Endothelial cell of umbilical vein (primary cell): ENCODE data around the gene ZBTB26. TPM values are rescaled to one million over a fixed set of nuclear protein-coding genes. Genes with fewer than 3 reads are reported as not detected.

ENCODE experiments used
- BruUV-seq: library from RNA; stranded (reverse); fragments of 400-500 nt; replicated peaks from 2 replicates; lab custom pipeline; 2021; lab: Mats Ljungman, UMichigan
- CTCF ChIA-PET: fragments of 300-600, 350-600 bp; sonication (Branson Sonifier 250); formaldehyde crosslinking; loops from one replicate; lab custom pipeline; 2021; ENCODE audit warnings: antibody characterized with exemption, inconsistent platforms; lab: Charles Lee
- POLR2A ChIA-PET: fragments of 300-600, 350-600 bp; sonication (Branson Sonifier 250); formaldehyde crosslinking; loops from one replicate; lab custom pipeline; 2021; ENCODE audit warnings: antibody characterized with exemption, inconsistent platforms; lab: Charles Lee
- DNase-seq: peaks from one replicate; pipeline ENCODE4 v3.0.0-alpha.2; 2011; ENCODE audit warnings: low read depth, low spot score
- FAIRE-seq: peaks from 2 replicates; lab custom pipeline; 2011; peaks lifted over from hg19 to GRCh38; lab: Jason Lieb, UNC
- H2AFZ ChIP-seq: 2 replicates; pipeline ENCODE4 v1.6.0; 2012; ENCODE audit warnings: low read depth, low read length, control low read depth, inconsistent platforms
- H3K27ac ChIP-seq: 2 replicates; pipeline ENCODE4 v1.5.1; 2011; ENCODE audit warnings: low read depth, mild to moderate bottlenecking, control low read depth, low read length, moderate library complexity; ENCODE audit not compliant: insufficient read depth
- H3K27me3 ChIP-seq, 2 experiments: 2 replicates each; pipeline versions ENCODE4 v1.6.0 to v1.6.1; 2011; ENCODE audit warnings: low read length in 2 of 2, mixed read lengths in 1 of 2; ENCODE audit not compliant: control insufficient read depth in 2 of 2, insufficient read depth in 2 of 2
- H3K36me3 ChIP-seq, 2 experiments: 2 replicates in 1 of 2; 3 replicates in 1 of 2; pipeline ENCODE4 v1.5.1; 2011; ENCODE audit warnings: low read length in 2 of 2, mild to moderate bottlenecking in 1 of 2, moderate library complexity in 1 of 2; ENCODE audit not compliant: control insufficient read depth in 2 of 2, insufficient read depth in 2 of 2; ENCODE audit errors: extremely low read depth in 1 of 2
- H3K4me1 ChIP-seq: 3 replicates; pipeline ENCODE4 v1.5.1; 2011; ENCODE audit warnings: mild to moderate bottlenecking, low read length; ENCODE audit not compliant: control insufficient read depth, insufficient read depth; ENCODE audit errors: extremely low read depth
- H3K4me2 ChIP-seq: 2 replicates; pipeline ENCODE4 v1.6.1; 2011; ENCODE audit warnings: low read length, control low read depth, mixed read lengths; ENCODE audit not compliant: insufficient read depth
- H3K4me3 ChIP-seq, 3 experiments: fragments of 200-600 bp in 1 of 3; sonication (generic), shearing (Covaris generic) in 1 of 3; replicated peaks in 1 of 3; 2 replicates each; pipeline ENCODE4 v1.5.1; 2011 to 2016; ENCODE audit warnings: control low read depth in 3 of 3, low read length in 3 of 3, mild to moderate bottlenecking in 2 of 3, inconsistent platforms in 1 of 3, low read depth in 1 of 3, moderate library complexity in 1 of 3; ENCODE audit not compliant: insufficient read depth in 1 of 3
- H3K79me2 ChIP-seq: 2 replicates; pipeline ENCODE4 v1.6.0; 2012; ENCODE audit warnings: low read length, inconsistent platforms; ENCODE audit not compliant: control insufficient read depth, insufficient read depth
- H3K9ac ChIP-seq: replicated peaks from 2 replicates; pipeline ENCODE3; 2011; ENCODE audit warnings: low read length, control low read depth; ENCODE audit not compliant: insufficient read depth; ENCODE audit errors: extremely low read depth
- H3K9me1 ChIP-seq: replicated peaks from 3 replicates; pipeline ENCODE4 v1.6.0; 2011; ENCODE audit warnings: mild to moderate bottlenecking, low read length; ENCODE audit not compliant: control insufficient read depth, insufficient read depth; ENCODE audit errors: extremely low read depth
- H3K9me3 ChIP-seq: replicated peaks from 2 replicates; pipeline ENCODE4 v1.5.1; 2012; ENCODE audit warnings: low read length, inconsistent platforms; ENCODE audit not compliant: control insufficient read depth, insufficient read depth
- H4K20me1 ChIP-seq: replicated peaks from 2 replicates; pipeline ENCODE3; 2011; ENCODE audit warnings: mild to moderate bottlenecking, low read length; ENCODE audit not compliant: control insufficient read depth, insufficient read depth; ENCODE audit errors: extremely low read depth
- CTCF ChIP-seq, 2 donors: IDR thresholded peaks; 1 replicate in 1 of 2; 2 replicates in 1 of 2; pipeline ENCODE4 v1.5.1; 2011; ENCODE audit warnings: low read length in 2 of 2, mild to moderate bottlenecking in 2 of 2, moderate library complexity in 2 of 2, control low read depth in 1 of 2, inconsistent platforms in 1 of 2, low read depth in 1 of 2; ENCODE audit not compliant: insufficient read depth in 1 of 2; ENCODE audit errors: extremely low read depth in 1 of 2
- EZH2 ChIP-seq: IDR thresholded peaks from 2 replicates; pipeline ENCODE4 v1.6.1; 2012; ENCODE audit warnings: borderline replicate concordance, low read depth, mild to moderate bottlenecking, moderate library complexity, low read length, inconsistent platforms; ENCODE audit not compliant: severe bottlenecking
- FOS ChIP-seq: IDR thresholded peaks from 2 replicates; pipeline ENCODE4 v1.6.1; 2011; ENCODE audit warnings: mild to moderate bottlenecking, low read length, moderate library complexity, borderline replicate concordance; ENCODE audit not compliant: insufficient read depth
- GATA2 ChIP-seq: IDR thresholded peaks from 2 replicates; pipeline ENCODE4 v1.7.0; 2011; ENCODE audit warnings: low read depth, mild to moderate bottlenecking, moderate library complexity, mixed read lengths, low read length; ENCODE audit not compliant: insufficient read length, insufficient read depth
- JUN ChIP-seq: IDR thresholded peaks from 2 replicates; pipeline ENCODE4 v1.6.1; 2011; ENCODE audit warnings: borderline replicate concordance, low read depth; ENCODE audit not compliant: insufficient read length, insufficient read depth
- MAX ChIP-seq: IDR thresholded peaks from 2 replicates; pipeline ENCODE4 v1.6.1; 2011; ENCODE audit not compliant: insufficient read depth, insufficient read length
- MYC ChIP-seq: IDR thresholded peaks from one replicate; pipeline ENCODE4 v1.6.1; 2011; ENCODE audit warnings: mild to moderate bottlenecking, low read depth, low read length
- POLR2A ChIP-seq: IDR thresholded peaks from 2 replicates; pipeline ENCODE4 v1.6.1; 2012; ENCODE audit warnings: low read depth, mild to moderate bottlenecking, control low read depth, low read length
- POLR2AphosphoS5 ChIP-seq: IDR thresholded peaks from 2 replicates; pipeline ENCODE4 v1.6.1; 2012; ENCODE audit warnings: low read depth, mild to moderate bottlenecking, control low read depth, low read length, moderate library complexity; ENCODE audit not compliant: insufficient read depth
- dilution Hi-C: fragments of 300-500 bp; cut with MboI; formaldehyde crosslinking; loops from one replicate; pipeline ENCODE4 v1.15.0; 2019; ENCODE audit warnings: low sequenced_read_pairs; ENCODE audit not compliant: extremely low pct_ligation_motif_present
- intact Hi-C: fragments of 100-400 bp; cut with micrococcal nuclease; formaldehyde crosslinking; loops from one replicate; pipeline ENCODE4 v1.10.0; 2022
- polyA plus RNA-seq, 4 experiments: library from polyadenylated mRNA; depleted of rRNA in 3 of 4; stranded (reverse) in 3 of 4; unstranded in 1 of 4; fragments of >200 nt; gene quantifications; 2 replicates each; pipeline versions ENCODE4 v1.2.1 to v1.2.3, GENCODE V29; 2011 to 2012; ENCODE audit warnings: missing spikeins in 1 of 4
- total RNA-seq: library from RNA; stranded (reverse); gene quantifications from 2 replicates; pipeline ENCODE4 v1.2.3, GENCODE V29; 2021

ZBTB26 gene
- total and polyA plus RNA-seq, 2 donors (not counting 3 experiments of a cell fraction or from before 2014, with no cell fraction given), result 2.6 to 5.0 TPM

- BruUV-seq, result no TSS peak
- Histone ChIP-seq H3K27ac (no peak overlapping the region), H3K4me2 (no peak overlapping the region), H3K27me3 (no peaks in the 10 kb centered on the region), H3K36me3 (peaks cover 0 to 5% of the 10 kb centered on the region in 2 experiments), H3K9me3 (no peaks in the 10 kb centered on the region), H3K79me2 (peaks cover 2% of the 10 kb centered on the region), H3K4me1 (peaks cover 4% of the 10 kb centered on the region), H3K9ac (no peak overlapping the region), H2AFZ (no peak overlapping the region), H3K9me1 (no peaks in the 10 kb centered on the region), H3K4me3 (no peak overlapping the region), H4K20me1 (no peaks in the 10 kb centered on the region)
- TF ChIP-seq MYC (no peak), MAX (no peak), JUN (no peak), GATA2 (no peak), POLR2AphosphoS5 (no peak), FOS (no peak), CTCF (IDR thresholded peaks at IDR 0.05; ENCODE audit: extremely low read depth in 1 of 2, insufficient read depth in 1 of 2, low read depth in 1 of 2, low read length in 2 of 2) (no peak), EZH2 (no peak), POLR2A (no peak)
- ChIA-PET POLR2A (no interaction called here), CTCF (no interaction called here)
- dilution Hi-C loops, result no loop called here
- FAIRE-seq (no peak), DNase-seq (no peak)
- intact Hi-C loops, result no loop called here
Measured at GRCh38 chr9:122918310-122918709, 13.0 kb downstream of the ZBTB26 start.
